Mesenchymal stem cell (in vitro differentiated cells and primary cell): Measurements from ENCODE around the gene MAOB.

Source experiments
- DNase-seq: peaks from one replicate; pipeline ENCODE4 v3.0.0-alpha.2; 2013
- H2AFZ ChIP-seq: one replicate; pipeline ENCODE4 v1.6.1; 2013; ENCODE audit warnings: low read depth, mild to moderate bottlenecking, control low read depth, inconsistent platforms, low read length, moderate library complexity
- H2AK5ac ChIP-seq: 2 replicates; pipeline ENCODE4 v1.6.1; 2013; ENCODE audit warnings: low read length, moderate library complexity, mild to moderate bottlenecking, inconsistent platforms; ENCODE audit not compliant: severe bottlenecking
- H2BK120ac ChIP-seq: one replicate; pipeline ENCODE4 v1.6.1; 2013; ENCODE audit warnings: low read depth, mild to moderate bottlenecking, inconsistent platforms, low read length, moderate library complexity
- H2BK12ac ChIP-seq, 2 experiments: one replicate each; pipeline ENCODE4 v1.6.1; 2013; ENCODE audit warnings: inconsistent platforms in 2 of 2, low read length in 2 of 2, mild to moderate bottlenecking in 2 of 2, moderate library complexity in 2 of 2, control low read depth in 1 of 2
- H2BK15ac ChIP-seq: one replicate; pipeline ENCODE4 v1.6.1; 2013; ENCODE audit warnings: mild to moderate bottlenecking, low read depth, inconsistent platforms; ENCODE audit not compliant: poor library complexity, severe bottlenecking
- H2BK5ac ChIP-seq: 2 replicates; pipeline ENCODE4 v1.6.1; 2013; ENCODE audit warnings: low read depth, mild to moderate bottlenecking, low read length, control low read depth, inconsistent platforms; ENCODE audit not compliant: poor library complexity, severe bottlenecking
- H3K14ac ChIP-seq, 2 experiments: one replicate each; pipeline ENCODE4 v1.6.1; 2013; ENCODE audit warnings: inconsistent platforms in 2 of 2, low read length in 2 of 2, control low read depth in 1 of 2, mild to moderate bottlenecking in 1 of 2, moderate library complexity in 1 of 2
- H3K18ac ChIP-seq, 2 experiments: one replicate each; pipeline ENCODE4 v1.6.1; 2013; ENCODE audit warnings: inconsistent platforms in 2 of 2, low read length in 2 of 2, control low read depth in 1 of 2, low read depth in 1 of 2, mild to moderate bottlenecking in 1 of 2
- H3K23ac ChIP-seq, 2 experiments: one replicate each; pipeline ENCODE4 v1.6.1; 2013; ENCODE audit warnings: inconsistent platforms in 2 of 2, low read length in 2 of 2, mild to moderate bottlenecking in 2 of 2, moderate library complexity in 2 of 2, control low read depth in 1 of 2
- H3K27ac ChIP-seq: 2 replicates; pipeline ENCODE4 v1.5.1; 2013; ENCODE audit warnings: mild to moderate bottlenecking, moderate library complexity, low read length, control low read depth, inconsistent platforms; ENCODE audit not compliant: poor library complexity, severe bottlenecking
- H3K27me3 ChIP-seq, 2 experiments: 2 replicates each; pipeline versions ENCODE4 v1.6.1 to v1.7.0; 2013; ENCODE audit warnings: low read length in 2 of 2, mild to moderate bottlenecking in 2 of 2, moderate library complexity in 2 of 2, control low read depth in 1 of 2, inconsistent platforms in 1 of 2; ENCODE audit not compliant: control insufficient read depth in 1 of 2, insufficient read depth in 1 of 2
- H3K36me3 ChIP-seq, 2 experiments: 2 replicates each; pipeline versions ENCODE4 v1.6.1 to v1.7.0; 2013; ENCODE audit warnings: low read length in 2 of 2, control low read depth in 1 of 2, inconsistent platforms in 1 of 2, low read depth in 1 of 2, mild to moderate bottlenecking in 1 of 2; ENCODE audit not compliant: insufficient read depth in 2 of 2, control insufficient read depth in 1 of 2
- H3K4ac ChIP-seq, 2 experiments: one replicate each; pipeline ENCODE4 v1.6.1; 2013; ENCODE audit warnings: inconsistent platforms in 2 of 2, low read length in 2 of 2, mild to moderate bottlenecking in 2 of 2, moderate library complexity in 2 of 2, control low read depth in 1 of 2, low read depth in 1 of 2
- H3K4me1 ChIP-seq: 2 replicates; pipeline ENCODE4 v1.6.1; 2013; ENCODE audit warnings: low read depth, low read length, control low read depth; ENCODE audit not compliant: control insufficient read depth, insufficient read depth
- H3K4me2 ChIP-seq: 2 replicates; pipeline ENCODE4 v1.6.1; 2013; ENCODE audit warnings: low read length, mild to moderate bottlenecking, inconsistent platforms; ENCODE audit not compliant: poor library complexity, severe bottlenecking
- H3K4me3 ChIP-seq, 2 experiments: 2 replicates each; pipeline versions ENCODE4 v1.5.1 to v1.7.0; 2013; ENCODE audit warnings: low read length in 2 of 2, mild to moderate bottlenecking in 2 of 2, control low read depth in 1 of 2, low read depth in 1 of 2; ENCODE audit not compliant: insufficient read depth in 1 of 2
- H3K79me1 ChIP-seq: replicated peaks from 2 replicates; pipeline ENCODE4 v1.6.1; 2013; ENCODE audit warnings: mild to moderate bottlenecking, control low read depth, low read length, inconsistent platforms; ENCODE audit not compliant: poor library complexity, severe bottlenecking
- H3K9ac ChIP-seq: 2 replicates; pipeline ENCODE4 v1.7.0; 2013; ENCODE audit warnings: mild to moderate bottlenecking, low read length, moderate library complexity
- H3K9me3 ChIP-seq: 2 replicates; pipeline ENCODE4 v1.7.0; 2013; ENCODE audit warnings: mild to moderate bottlenecking, low read length; ENCODE audit not compliant: control insufficient read depth
- H4K8ac ChIP-seq: one replicate; pipeline ENCODE4 v1.6.1; 2013; ENCODE audit warnings: inconsistent platforms, mild to moderate bottlenecking, low read length, moderate library complexity
- H4K91ac ChIP-seq: one replicate; pipeline ENCODE4 v1.6.1; 2013; ENCODE audit warnings: mild to moderate bottlenecking, low read length, inconsistent platforms
- WGBS: methylation state at CpG from one replicate; pipeline ENCODE4 v1.1.7; 2013; ENCODE audit warnings: mixed read lengths; 5-methylcytosine and 5-hydroxymethylcytosine counted together

The MAOB gene

DNA sequence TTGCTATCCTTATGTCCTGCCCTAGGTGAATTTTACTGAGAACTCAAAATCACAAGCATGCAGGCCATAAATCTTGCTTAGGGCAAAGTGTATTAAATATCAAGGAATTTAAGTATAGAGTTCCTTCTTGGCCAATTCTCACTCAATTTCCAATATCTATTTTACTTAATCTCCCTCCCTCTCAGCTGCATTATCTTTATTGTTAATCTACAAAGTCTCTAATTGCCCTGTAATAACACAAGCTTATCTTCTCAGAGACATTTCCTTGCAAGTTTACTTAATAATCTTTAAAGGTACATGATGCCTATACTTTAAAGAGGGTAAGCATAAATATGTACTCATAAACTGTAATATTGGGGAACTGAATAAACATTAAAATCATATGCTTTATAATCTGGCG, 26.9 kb upstream of the MAOB start:
- Histone ChIP-seq H4K8ac (no peak overlapping the region), H3K4me1 (no peaks in the 10 kb centered on the region), H3K9me3 (no peaks in the 10 kb centered on the region), H3K4me3 (no peak overlapping the region), H3K36me3 (no peaks in the 10 kb centered on the region), H3K79me1 (no peaks in the 10 kb centered on the region), H3K18ac (no peak overlapping the region), H3K9ac (no peak overlapping the region), H3K14ac (no peak overlapping the region), H2BK15ac (no peak overlapping the region), H4K91ac (no peak overlapping the region), H2BK12ac (no peak overlapping the region), H3K27ac (no peak overlapping the region), H2BK120ac (no peak overlapping the region), H3K4me2 (no peak overlapping the region), H2BK5ac (no peak overlapping the region), H2AK5ac (no peak overlapping the region), H3K4ac (no peak overlapping the region), H2AFZ (no peak overlapping the region), H3K23ac (no peak overlapping the region), H3K27me3 (peaks cover 0 to 15% of the 10 kb centered on the region in 2 experiments)
- DNase-seq, result no peak
- WGBS, result 100% methylated on average over 1 of the region's 1 CpG

DNA sequence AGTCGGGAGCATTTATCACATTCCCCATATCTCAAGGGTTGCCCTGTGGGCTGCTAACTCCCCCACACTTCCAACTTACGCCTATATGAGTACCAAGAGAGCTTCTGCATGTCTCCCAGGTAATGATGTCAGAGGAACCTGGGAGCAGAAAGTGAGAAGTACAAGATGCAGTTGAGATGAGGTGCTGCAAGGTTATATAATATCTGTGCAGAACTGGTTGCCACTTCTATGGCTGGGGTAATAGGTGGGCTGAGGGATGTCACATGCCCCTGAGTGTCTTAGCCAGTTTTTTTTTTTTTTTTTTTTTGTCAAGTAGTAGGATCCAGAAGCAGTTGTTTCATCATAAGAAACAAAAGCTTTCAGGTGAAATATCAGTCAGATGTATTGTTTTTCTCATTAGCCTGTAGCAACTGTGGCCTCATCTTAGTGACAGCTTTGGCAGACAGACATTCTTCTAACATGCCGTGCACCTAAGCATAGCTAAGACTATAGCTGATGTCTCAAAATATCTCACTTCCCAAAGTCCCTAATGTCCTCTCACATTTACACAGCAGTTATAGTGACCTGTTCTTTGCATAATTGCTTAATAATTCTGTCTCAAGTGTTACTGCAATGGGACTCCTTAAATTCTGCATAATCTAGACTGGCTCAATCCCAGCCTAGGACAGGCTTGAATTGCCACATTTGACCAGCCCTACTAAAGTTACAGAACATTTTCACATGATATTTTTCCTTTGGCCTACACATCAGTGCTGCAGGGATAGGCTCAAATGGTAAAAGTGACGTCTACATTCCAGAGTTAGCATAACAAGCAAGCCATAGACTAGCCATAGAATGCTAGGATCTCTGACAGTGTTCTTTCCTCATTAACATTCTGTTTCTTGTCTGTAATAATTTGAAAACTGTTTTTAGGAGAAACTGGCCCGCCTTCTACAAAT, 17.9 kb upstream of the MAOB start:
- Histone ChIP-seq H4K8ac (no peak overlapping the region), H3K23ac (no peak overlapping the region), H3K9ac (no peak overlapping the region), H2BK120ac (no peak overlapping the region), H3K18ac (no peak overlapping the region), H3K14ac (no peak overlapping the region), H3K9me3 (no peaks in the 10 kb centered on the region), H3K4me3 (no peak overlapping the region), H3K4ac (no peak overlapping the region), H3K4me2 (no peak overlapping the region), H3K4me1 (peaks cover 1% of the 10 kb centered on the region), H3K36me3 (no peaks in the 10 kb centered on the region), H2BK5ac (no peak overlapping the region), H4K91ac (no peak overlapping the region), H3K27me3 (peaks cover 0 to 5% of the 10 kb centered on the region in 2 experiments), H2BK12ac (no peak overlapping the region), H2AFZ (no peak overlapping the region), H3K79me1 (no peaks in the 10 kb centered on the region), H2BK15ac (no peak overlapping the region), H3K27ac (no peak overlapping the region), H2AK5ac (no peak overlapping the region)
- 94% methylated on average over 3 of the region's 5 CpGs for WGBS
- no peak for DNase-seq

GRCh38 chrX:43898406-43899035, 16.3 kb upstream of the MAOB start:
- H2BK5ac ChIP-seq, result no peak overlapping the region
- no peaks in the 10 kb centered on the region for H3K36me3 ChIP-seq

GRCh38 chrX:43897290-43897689, 15.0 kb upstream of the MAOB start:
- 53% methylated on average over 1 of the region's 4 CpGs for WGBS
- H3K14ac ChIP-seq, result no peak overlapping the region
- no peaks in the 10 kb centered on the region for H3K9me3 ChIP-seq
- H3K36me3 ChIP-seq, result no peaks in the 10 kb centered on the region
- H3K27ac ChIP-seq, result no peak overlapping the region
- H3K4me3 ChIP-seq, result no peak overlapping the region
- H2BK5ac ChIP-seq, result no peak overlapping the region
- no peak overlapping the region for H3K4me2 ChIP-seq
- no peak overlapping the region for H3K4ac ChIP-seq
- no peak for DNase-seq
- no peak overlapping the region for H2BK120ac ChIP-seq
- peaks cover 1% of the 10 kb centered on the region for H3K4me1 ChIP-seq
- H2AFZ ChIP-seq, result no peak overlapping the region
- no peak overlapping the region for H4K91ac ChIP-seq
- H2BK15ac ChIP-seq, result no peak overlapping the region
- peaks cover 0 to 12% of the 10 kb centered on the region in 2 experiments for H3K27me3 ChIP-seq
- H3K79me1 ChIP-seq, result no peaks in the 10 kb centered on the region
- no peak overlapping the region for H3K23ac ChIP-seq
- H2AK5ac ChIP-seq, result no peak overlapping the region
- no peak overlapping the region for H2BK12ac ChIP-seq
- no peak overlapping the region for H3K9ac ChIP-seq
- no peak overlapping the region for H4K8ac ChIP-seq
- H3K18ac ChIP-seq, result no peak overlapping the region

More at GRCh38 chrX:43898406-43899035, 16.3 kb upstream of the MAOB start:
- Histone ChIP-seq H3K14ac (no peak overlapping the region), H3K79me1 (no peaks in the 10 kb centered on the region), H3K27ac (no peak overlapping the region), H3K27me3 (peaks cover 0 to 5% of the 10 kb centered on the region in 2 experiments), H3K9me3 (no peaks in the 10 kb centered on the region), H2AFZ (no peak overlapping the region), H3K18ac (no peak overlapping the region), H3K4me3 (no peak overlapping the region), H4K91ac (no peak overlapping the region), H3K9ac (no peak overlapping the region), H4K8ac (no peak overlapping the region), H2BK120ac (no peak overlapping the region), H3K4ac (no peak overlapping the region), H2BK15ac (no peak overlapping the region), H2BK12ac (no peak overlapping the region), H3K4me2 (no peak overlapping the region), H3K4me1 (peaks cover 1% of the 10 kb centered on the region), H2AK5ac (no peak overlapping the region), H3K23ac (no peak overlapping the region)
- WGBS, result 73% methylated on average over 3 of the region's 5 CpGs
- DNase-seq, result no peak
